ENCODE results near the gene NACC1. TPM values are rescaled to one million over a fixed set of nuclear protein-coding genes. Genes with fewer than 3 reads are reported as not detected.
A peak's percentile ranks its signal among the peaks of the same experiment; 100 is the strongest.

The NACC1 gene
- total and polyA plus RNA-seq, 2 of the 13 experiments (the other 11 are each of a cell fraction or from before 2014, with no cell fraction given): 31.8 to 42.3 TPM

GRCh38 chr19:13150187-13150930, 32.3 kb downstream of the NACC1 start, which contains the start of the genes IER2 and STX10 (continued):
- TF ChIP-seq AGO2 (optimal IDR thresholded peaks at IDR 0.05; ENCODE audit: low read depth, low read length): peak; percentile 45
- peak; percentile 65 for TF ChIP-seq SOX5 (CRISPR knock-in tag; IDR thresholded peaks at IDR 0.05; ENCODE audit: borderline replicate concordance)
- no peak for TF ChIP-seq NFAT5 (CRISPR knock-in tag; IDR thresholded peaks at IDR 0.05)
- TF ChIP-seq, protein P1, sequence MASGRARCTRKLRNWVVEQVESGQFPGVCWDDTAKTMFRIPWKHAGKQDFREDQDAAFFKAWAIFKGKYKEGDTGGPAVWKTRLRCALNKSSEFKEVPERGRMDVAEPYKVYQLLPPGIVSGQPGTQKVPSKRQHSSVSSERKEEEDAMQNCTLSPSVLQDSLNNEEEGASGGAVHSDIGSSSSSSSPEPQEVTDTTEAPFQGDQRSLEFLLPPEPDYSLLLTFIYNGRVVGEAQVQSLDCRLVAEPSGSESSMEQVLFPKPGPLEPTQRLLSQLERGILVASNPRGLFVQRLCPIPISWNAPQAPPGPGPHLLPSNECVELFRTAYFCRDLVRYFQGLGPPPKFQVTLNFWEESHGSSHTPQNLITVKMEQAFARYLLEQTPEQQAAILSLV (CRISPR knock-in tag; IDR thresholded peaks at IDR 0.05; ENCODE audit: borderline replicate concordance): no peak
- TF ChIP-seq ZNF33B (CRISPR knock-in tag; IDR thresholded peaks at IDR 0.05): no peak
- TF ChIP-seq ZNF577 (CRISPR knock-in tag; IDR thresholded peaks at IDR 0.05; ENCODE audit: borderline replicate concordance, low read depth): no peak
- TF ChIP-seq ZNF253 (CRISPR knock-in tag; IDR thresholded peaks at IDR 0.05; ENCODE audit: borderline replicate concordance): no peak
- peak; percentile 77; the same call in 1 of the 2 replicates for TF ChIP-seq ZBTB20 (CRISPR knock-in tag; IDR thresholded peaks at IDR 0.05; ENCODE audit: borderline replicate concordance, low read depth)
- no peak for TF ChIP-seq E2F2 (CRISPR knock-in tag; IDR thresholded peaks at IDR 0.05; ENCODE audit: borderline replicate concordance)
- peak; percentile 57; the same call in 1 of the 2 replicates for TF ChIP-seq ZNF790 (CRISPR knock-in tag; IDR thresholded peaks at IDR 0.05; ENCODE audit: borderline replicate concordance)
- no peak for TF ChIP-seq DPF2 (CRISPR knock-in tag; IDR thresholded peaks at IDR 0.05; ENCODE audit: borderline replicate concordance, low read depth)
- no peak for TF ChIP-seq ZFP36 (IDR thresholded peaks at IDR 0.05; ENCODE audit: borderline replicate concordance, low read depth, low read length, partially characterized antibody)
- peak in 1 of 2 experiments; percentile 36; a peak in 2 of 4 replicates for TF ChIP-seq EP300 (IDR thresholded peaks at IDR 0.05; ENCODE audit: low read depth in 2 of 2, low read length in 2 of 2)
- TF ChIP-seq EP300 (CRISPR knock-in tag; IDR thresholded peaks at IDR 0.05; ENCODE audit: borderline replicate concordance): peak; percentile 59; the same call in 1 of the 2 replicates
- no peak for TF ChIP-seq REST (IDR thresholded peaks at IDR 0.05; ENCODE audit: borderline replicate concordance in 1 of 2, low read depth in 1 of 2, low read length in 2 of 2)
- no peak for TF ChIP-seq ZNF3 (CRISPR knock-in tag; IDR thresholded peaks at IDR 0.05)
- no peak for TF ChIP-seq TAF15 (IDR thresholded peaks at IDR 0.05; ENCODE audit: low read depth, low read length, poor library complexity, severe bottlenecking)

All from HepG2 (cell line).